GM19043 (cell line): ENCODE data around the gene TBC1D24.
"Not testable (repeated sequence)": the region's sequence is repeated elsewhere in the genome, so short reads cannot be mapped to it uniquely, and the experiment has no call there.

Experiments
- ATAC-seq: cut with Tn5 transposase; IDR thresholded peaks from one replicate; pipeline ENCODE4 v1.9.1; 2021; ENCODE audit warnings: low read depth; ENCODE audit not compliant: unreplicated experiment

TBC1D24 gene

GRCh38 chr16:2554709-2555425 lies 79.9 kb downstream of the TBC1D24 start:
- ATAC-seq = not testable (repeated sequence)
